HepG2 (cell line): ENCODE results near the gene ATP11C. TPM values are rescaled to one million over a fixed set of nuclear protein-coding genes. Genes with fewer than 3 reads are reported as not detected.

Source experiments
- ATAC-seq: fragments of 200-7000 bp; cut with Tn5 transposase; 3 replicates; pipeline ENCODE4 v1.9.1; 2020; ENCODE audit warnings: mild to moderate bottlenecking, moderate library complexity
- BruUV-seq: library from RNA; stranded (reverse); fragments of 400-500 nt; replicated peaks from 2 replicates; lab custom pipeline; 2021; lab: Mats Ljungman, UMichigan
- CTCF ChIA-PET: fragments of 300-600 bp; formaldehyde crosslinking; extraction: SDS; loops from one replicate; lab custom pipeline; 2021; ENCODE audit warnings: low total read pairs, inconsistent platforms, low intra/inter-chr PET ratio; lab: Yijun Ruan, JAX
- POLR2A ChIA-PET: fragments of 350-600 bp; sonication (Branson Sonifier 250); formaldehyde crosslinking; loops from one replicate; lab custom pipeline; 2020; ENCODE audit warnings: antibody characterized with exemption, inconsistent platforms; lab: Yijun Ruan, JAX
- DNase-seq: peaks from one replicate; pipeline ENCODE4 v3.0.0-alpha.2; 2015; ENCODE audit warnings: low spot score
- FAIRE-seq: peaks from 3 replicates; lab custom pipeline; 2011; peaks lifted over from hg19 to GRCh38; lab: Jason Lieb, UNC
- H2AFZ ChIP-seq: one replicate; pipeline ENCODE4 v1.6.1; 2011; ENCODE audit warnings: low read length, inconsistent platforms
- H3K27ac ChIP-seq: fragments of 300-600 bp; 3 replicates; pipeline ENCODE4 v1.8.0; 2011; ENCODE audit warnings: mixed run types, mild to moderate bottlenecking, mixed read lengths, low read length, inconsistent platforms; ENCODE audit not compliant: insufficient read depth; ENCODE audit errors: extremely low read length
- H3K27me3 ChIP-seq, 2 experiments: fragments of 200-600 bp in 1 of 2; 2 replicates in 1 of 2; 3 replicates in 1 of 2; pipeline versions ENCODE4 v1.6.0 to v1.8.0; 2011; ENCODE audit warnings: low read length in 2 of 2, mild to moderate bottlenecking in 2 of 2, moderate library complexity in 2 of 2, inconsistent platforms in 1 of 2; ENCODE audit not compliant: insufficient read depth in 2 of 2, control insufficient read depth in 1 of 2
- H3K36me3 ChIP-seq, 2 experiments: fragments of 200-600 bp in 1 of 2; replicated peaks in 1 of 2; 2 replicates in 1 of 2; 3 replicates in 1 of 2; pipeline versions ENCODE4 v1.5.1 to v1.8.0; 2011; ENCODE audit warnings: low read length in 2 of 2, inconsistent platforms in 1 of 2; ENCODE audit not compliant: insufficient read depth in 2 of 2, control insufficient read depth in 1 of 2
- H3K4me1 ChIP-seq: 2 replicates; pipeline ENCODE4 v1.5.1; 2012; ENCODE audit warnings: low read length, inconsistent platforms; ENCODE audit not compliant: insufficient read depth
- H3K4me2 ChIP-seq: 2 replicates; pipeline ENCODE4 v1.6.0; 2011; ENCODE audit warnings: low read depth, low read length, inconsistent platforms
- H3K4me3 ChIP-seq, 3 experiments: fragments of 200-600 bp in 1 of 3; sonication (generic), shearing (Covaris generic) in 1 of 3; replicated peaks in 1 of 3; 2 replicates each; pipeline ENCODE4 v1.5.1; 2011 to 2016; ENCODE audit warnings: low read length in 3 of 3, inconsistent platforms in 2 of 3, low read depth in 2 of 3, mild to moderate bottlenecking in 2 of 3, control low read depth in 1 of 3, mixed read lengths in 1 of 3; ENCODE audit not compliant: insufficient read depth in 1 of 3
- H3K79me2 ChIP-seq: one replicate; pipeline ENCODE4 v1.6.1; 2011; ENCODE audit warnings: low read length, inconsistent platforms; ENCODE audit not compliant: insufficient read depth
- H3K9ac ChIP-seq: 2 replicates; pipeline ENCODE4 v1.6.0; 2011; ENCODE audit warnings: mild to moderate bottlenecking, low read depth, low read length, inconsistent platforms; ENCODE audit not compliant: insufficient read depth
- H3K9me3 ChIP-seq: 2 replicates; pipeline ENCODE4 v1.5.1; 2012; ENCODE audit warnings: mild to moderate bottlenecking, low read length
- H4K20me1 ChIP-seq: 2 replicates; pipeline ENCODE4 v1.6.0; 2011; ENCODE audit warnings: inconsistent platforms, mild to moderate bottlenecking, low read length, moderate library complexity; ENCODE audit not compliant: insufficient read depth
- BCL6 ChIP-seq: IDR thresholded peaks from 2 replicates; pipeline ENCODE4 v1.6.1; 2016; ENCODE audit warnings: missing genetic modification reagents, missing compliant biosample characterization
- DPF2 ChIP-seq: sonication (generic); formaldehyde crosslinking; IDR thresholded peaks from 2 replicates; pipeline ENCODE4 v1.4.0; 2020; ENCODE audit warnings: mild to moderate bottlenecking, low read depth, missing genetic modification reagents, borderline replicate concordance
- EZH2 ChIP-seq: conservative IDR thresholded peaks from 2 replicates; pipeline ENCODE4 v1.6.1; 2012; ENCODE audit warnings: mild to moderate bottlenecking, low read depth, low read length, moderate library complexity
- MAFK ChIP-seq, 2 experiments: IDR thresholded peaks in 1 of 2; conservative IDR thresholded peaks in 1 of 2; 2 replicates each; pipeline ENCODE4 v1.6.1; 2011; ENCODE audit warnings: improper control_type of control experiment in 2 of 2, low read length in 2 of 2
- NFKBIZ ChIP-seq: IDR thresholded peaks from 2 replicates; pipeline ENCODE4 v1.6.1; 2018; ENCODE audit warnings: missing genetic modification reagents, missing compliant biosample characterization
- TBP ChIP-seq: sonication (generic); formaldehyde crosslinking; IDR thresholded peaks from 2 replicates; pipeline ENCODE4 v1.5.0; 2020; ENCODE audit warnings: missing genetic modification reagents
- ZNF891 ChIP-seq: sonication (generic); formaldehyde crosslinking; IDR thresholded peaks from 2 replicates; pipeline ENCODE4 v1.5.0; 2020; ENCODE audit warnings: mild to moderate bottlenecking, missing genetic modification reagents
- WGBS: methylation state at CpG from one replicate; pipeline ENCODE4 v1.1.6; 2017; ENCODE audit warnings: low lambda C conversion rate; 5-methylcytosine and 5-hydroxymethylcytosine counted together
- in situ Hi-C: cut with HindIII; loops from 2 replicates; pipeline ENCODE4 v1.10.0; 2017; ENCODE audit warnings: low pct_unique_long_range_greater_than_20kb; ENCODE audit not compliant: extremely low pct_ligation_motif_present
- intact Hi-C: fragments of 100-400 bp; cut with micrococcal nuclease; formaldehyde crosslinking; loops from one replicate; pipeline ENCODE4 v1.10.0; 2022; ENCODE audit not compliant: unreplicated experiment
- polyA plus RNA-seq, 8 experiments: library from polyadenylated mRNA; depleted of rRNA in 3 of 8; stranded (reverse) in 7 of 8; unstranded in 1 of 8; fragments of >200 nt; fragmentation: Illumina TruSeq in 4 of 8; extraction: Trizol in 4 of 8; gene quantifications; 2 replicates each; pipeline versions ENCODE4 v1.2.1 to v1.2.3, GENCODE V29; 2011 to 2016; ENCODE audit warnings: low read depth in 4 of 8, missing spikeins in 1 of 8, mixed read lengths in 1 of 8; ENCODE audit not compliant: insufficient read depth in 1 of 8
- total RNA-seq, 5 experiments: library from RNA; depleted of rRNA; stranded (reverse); fragments of >200 nt; fragmentation: Illumina TruSeq; extraction: Trizol; gene quantifications; 2 replicates each; pipeline ENCODE4 v1.2.3, GENCODE V29; 2016; ENCODE audit warnings: low read depth in 1 of 5
- TF ChIP-seq, protein P1 (sequence below): sonication (generic); formaldehyde crosslinking; IDR thresholded peaks from 2 replicates; pipeline ENCODE4 v1.5.1; 2020; ENCODE audit warnings: mild to moderate bottlenecking, missing genetic modification reagents, borderline replicate concordance

The ATP11C gene
- total and polyA plus RNA-seq, 2 of the 13 experiments (the other 11 are each of a cell fraction or from before 2014, with no cell fraction given) = 8.5 to 16.9 TPM

GRCh38 chrX:139758250-139758649 is 174.6 kb downstream of the ATP11C start:
- intact Hi-C loops = no loop called here
- H3K36me3 ChIP-seq = no peaks in the 10 kb centered on the region
- no peaks in the 10 kb centered on the region for H3K4me1 ChIP-seq
- H3K27ac ChIP-seq = no peak overlapping the region
- no peaks in the 10 kb centered on the region for H3K79me2 ChIP-seq
- no peak overlapping the region for H3K9ac ChIP-seq
- H3K4me3 ChIP-seq = no peak overlapping the region
- ChIA-PET POLR2A (no interaction called here), CTCF (no interaction called here)
- DNase-seq (no peak), ATAC-seq (no peak), FAIRE-seq (no peak)
- H2AFZ ChIP-seq = no peak overlapping the region
- in situ Hi-C loops = no loop called here
- no peak for TF ChIP-seq EZH2
- TF ChIP-seq, protein P1, sequence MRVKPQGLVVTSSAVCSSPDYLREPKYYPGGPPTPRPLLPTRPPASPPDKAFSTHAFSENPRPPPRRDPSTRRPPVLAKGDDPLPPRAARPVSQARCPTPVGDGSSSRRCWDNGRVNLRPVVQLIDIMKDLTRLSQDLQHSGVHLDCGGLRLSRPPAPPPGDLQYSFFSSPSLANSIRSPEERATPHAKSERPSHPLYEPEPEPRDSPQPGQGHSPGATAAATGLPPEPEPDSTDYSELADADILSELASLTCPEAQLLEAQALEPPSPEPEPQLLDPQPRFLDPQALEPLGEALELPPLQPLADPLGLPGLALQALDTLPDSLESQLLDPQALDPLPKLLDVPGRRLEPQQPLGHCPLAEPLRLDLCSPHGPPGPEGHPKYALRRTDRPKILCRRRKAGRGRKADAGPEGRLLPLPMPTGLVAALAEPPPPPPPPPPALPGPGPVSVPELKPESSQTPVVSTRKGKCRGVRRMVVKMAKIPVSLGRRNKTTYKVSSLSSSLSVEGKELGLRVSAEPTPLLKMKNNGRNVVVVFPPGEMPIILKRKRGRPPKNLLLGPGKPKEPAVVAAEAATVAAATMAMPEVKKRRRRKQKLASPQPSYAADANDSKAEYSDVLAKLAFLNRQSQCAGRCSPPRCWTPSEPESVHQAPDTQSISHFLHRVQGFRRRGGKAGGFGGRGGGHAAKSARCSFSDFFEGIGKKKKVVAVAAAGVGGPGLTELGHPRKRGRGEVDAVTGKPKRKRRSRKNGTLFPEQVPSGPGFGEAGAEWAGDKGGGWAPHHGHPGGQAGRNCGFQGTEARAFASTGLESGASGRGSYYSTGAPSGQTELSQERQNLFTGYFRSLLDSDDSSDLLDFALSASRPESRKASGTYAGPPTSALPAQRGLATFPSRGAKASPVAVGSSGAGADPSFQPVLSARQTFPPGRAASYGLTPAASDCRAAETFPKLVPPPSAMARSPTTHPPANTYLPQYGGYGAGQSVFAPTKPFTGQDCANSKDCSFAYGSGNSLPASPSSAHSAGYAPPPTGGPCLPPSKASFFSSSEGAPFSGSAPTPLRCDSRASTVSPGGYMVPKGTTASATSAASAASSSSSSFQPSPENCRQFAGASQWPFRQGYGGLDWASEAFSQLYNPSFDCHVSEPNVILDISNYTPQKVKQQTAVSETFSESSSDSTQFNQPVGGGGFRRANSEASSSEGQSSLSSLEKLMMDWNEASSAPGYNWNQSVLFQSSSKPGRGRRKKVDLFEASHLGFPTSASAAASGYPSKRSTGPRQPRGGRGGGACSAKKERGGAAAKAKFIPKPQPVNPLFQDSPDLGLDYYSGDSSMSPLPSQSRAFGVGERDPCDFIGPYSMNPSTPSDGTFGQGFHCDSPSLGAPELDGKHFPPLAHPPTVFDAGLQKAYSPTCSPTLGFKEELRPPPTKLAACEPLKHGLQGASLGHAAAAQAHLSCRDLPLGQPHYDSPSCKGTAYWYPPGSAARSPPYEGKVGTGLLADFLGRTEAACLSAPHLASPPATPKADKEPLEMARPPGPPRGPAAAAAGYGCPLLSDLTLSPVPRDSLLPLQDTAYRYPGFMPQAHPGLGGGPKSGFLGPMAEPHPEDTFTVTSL = no peak
- TF ChIP-seq NFKBIZ (CRISPR knock-in tag) = no peak
- TF ChIP-seq TBP (CRISPR knock-in tag) = no peak
- no peak for TF ChIP-seq ZNF891 (CRISPR knock-in tag)
- TF ChIP-seq MAFK (conservative IDR thresholded peaks at IDR 0.05 in 1 of 2, IDR thresholded peaks at IDR 0.05 in 1 of 2; ENCODE audit: low read length in 2 of 2) = no peak
- TF ChIP-seq DPF2 (CRISPR knock-in tag) = no peak
- TF ChIP-seq BCL6 (CRISPR knock-in tag) = no peak
- H3K9me3 ChIP-seq = peaks cover 9% of the 10 kb centered on the region; the same call in 1 of the 2 replicates
- no peaks in the 10 kb centered on the region for H4K20me1 ChIP-seq
- BruUV-seq = no TSS peak
- no peak overlapping the region for H3K4me2 ChIP-seq
- WGBS = 100% methylated on average over 4 of the region's 4 CpGs
- no peaks in the 10 kb centered on the region for H3K27me3 ChIP-seq
